GM13976 (cell line): Measurements from ENCODE around the gene CEP55.
A peak's percentile ranks its signal among the peaks of the same experiment; 100 is the strongest.

Experiments used
- DNase-seq: peaks from one replicate; pipeline ENCODE4 v3.0.0; 2012; ENCODE audit warnings: low spot score
- CTCF ChIP-seq: IDR thresholded peaks from 2 replicates; pipeline ENCODE4 v1.5.1; 2012; ENCODE audit warnings: borderline replicate concordance, mild to moderate bottlenecking; ENCODE audit not compliant: insufficient read depth; ENCODE audit errors: extremely low read depth, missing control alignments, control extremely low read depth
- in situ Hi-C: fragments of 300-500 bp; cut with MboI; formaldehyde crosslinking; loops from one replicate; pipeline ENCODE4 v1.12.0; 2022; ENCODE audit warnings: low sequenced_read_pairs, mixed read lengths, inconsistent platforms; ENCODE audit not compliant: unreplicated experiment

CEP55 gene

GRCh38 chr10:93496322-93497041, at the start of gene CEP55:
Gene CEP55 (plus strand): TSS chr10:93496612. CDS start chr10:93500052, 3,440 bp downstream.
- no peak for TF ChIP-seq CTCF
- in situ Hi-C loops: no loop called here
- peak; percentile 96 for DNase-seq

- no peak for DNase-seq
- TF ChIP-seq CTCF: no peak
- in situ Hi-C loops: no loop called here
These were observed 49.4 kb upstream of the CEP55 start for GRCh38 chr10:93447019-93447418.

- no peak for TF ChIP-seq CTCF
- in situ Hi-C loops: no loop called here
- no peak for DNase-seq
These were observed 48.4 kb upstream of the CEP55 start for GRCh38 chr10:93447970-93448369.

- no peak for DNase-seq
- TF ChIP-seq CTCF: no peak
- in situ Hi-C loops: no loop called here
These were observed 45.0 kb upstream of the CEP55 start for GRCh38 chr10:93451244-93451947.

- no peak for TF ChIP-seq CTCF
- in situ Hi-C loops: no loop called here
- DNase-seq: peak; percentile 39
These were observed 44.3 kb upstream of the CEP55 start for GRCh38 chr10:93452143-93452542.

GRCh38 chr10:93454146-93454545, 42.3 kb upstream of the CEP55 start:
- TF ChIP-seq CTCF: no peak
- in situ Hi-C loops: no loop called here
- no peak for DNase-seq
